ENCODE results near the gene OPCML.

The OPCML gene

DNA sequence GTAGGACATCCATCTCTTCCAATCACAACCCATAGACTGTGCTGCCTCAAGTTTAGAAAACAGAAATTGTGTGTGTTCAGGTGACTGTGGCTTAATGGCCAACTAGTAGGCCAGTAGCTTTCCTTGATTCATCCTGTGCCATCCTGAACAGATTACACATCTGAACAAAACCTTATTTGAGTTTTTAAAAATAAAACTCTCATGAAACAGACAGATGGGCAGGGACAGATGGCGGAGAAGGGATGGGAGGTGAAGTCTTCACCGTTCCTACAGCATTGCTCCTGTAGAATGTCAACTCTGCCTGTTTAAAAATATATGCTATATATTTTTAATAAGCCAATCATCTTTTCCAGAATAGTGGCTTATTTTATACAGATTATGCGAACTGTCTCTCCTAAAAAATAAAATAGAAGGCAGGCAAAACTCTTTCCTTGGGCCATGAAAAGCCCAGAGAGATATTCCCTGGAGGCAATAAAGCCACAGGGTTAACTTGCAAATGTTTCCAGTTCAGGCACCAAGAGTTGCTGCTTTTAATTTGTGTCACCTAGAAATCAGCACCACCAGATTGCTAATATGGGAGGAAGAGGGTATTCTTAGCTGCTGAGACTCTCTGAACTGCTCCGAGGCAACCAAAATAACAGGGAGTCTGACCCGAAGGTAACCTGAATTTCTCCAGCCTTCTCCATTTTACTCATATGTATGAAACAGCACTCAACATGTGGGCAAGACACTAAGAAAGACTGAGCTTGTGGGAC is 861.2 kb downstream of the OPCML start:
- Mint-ChIP-seq H3K9me3 (peaks cover 2% of the 10 kb centered on the region), H3K27me3 (no peaks in the 10 kb centered on the region), H3K27ac (no peak overlapping the region), H3K4me3 (no peak overlapping the region), H3K4me1 (ENCODE audit: low read depth) (no peaks in the 10 kb centered on the region), H3K36me3 (ENCODE audit: low read depth) (no peaks in the 10 kb centered on the region)
- DNase-seq = no peak

DNA sequence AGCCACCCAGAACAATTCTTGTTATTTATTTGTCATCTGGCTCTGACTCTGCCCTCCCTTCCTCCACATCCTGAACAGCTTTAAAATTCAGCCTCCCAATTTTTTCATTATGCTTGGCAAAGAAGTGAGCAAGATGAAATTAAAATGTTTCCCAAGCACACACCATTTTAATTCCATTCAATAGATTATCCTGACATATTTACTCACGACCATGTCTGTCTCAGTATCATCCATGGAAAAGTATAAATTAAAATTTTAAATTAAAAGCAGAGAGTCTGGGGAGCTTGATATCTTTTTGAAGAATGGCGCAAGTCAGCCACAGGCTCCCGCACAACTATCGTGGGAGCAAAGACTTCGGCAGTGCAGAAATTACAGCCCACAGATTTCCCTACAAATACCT is 862.4 kb downstream of the OPCML start:
- no peak overlapping the region for H3K27ac Mint-ChIP-seq
- DNase-seq = no peak
- no peak overlapping the region for H3K4me3 Mint-ChIP-seq
- no peaks in the 10 kb centered on the region for H3K36me3 Mint-ChIP-seq (ENCODE audit: low read depth)
- no peaks in the 10 kb centered on the region for H3K4me1 Mint-ChIP-seq (ENCODE audit: low read depth)
- no peaks in the 10 kb centered on the region for H3K27me3 Mint-ChIP-seq
- peaks cover 2% of the 10 kb centered on the region for H3K9me3 Mint-ChIP-seq

DNA sequence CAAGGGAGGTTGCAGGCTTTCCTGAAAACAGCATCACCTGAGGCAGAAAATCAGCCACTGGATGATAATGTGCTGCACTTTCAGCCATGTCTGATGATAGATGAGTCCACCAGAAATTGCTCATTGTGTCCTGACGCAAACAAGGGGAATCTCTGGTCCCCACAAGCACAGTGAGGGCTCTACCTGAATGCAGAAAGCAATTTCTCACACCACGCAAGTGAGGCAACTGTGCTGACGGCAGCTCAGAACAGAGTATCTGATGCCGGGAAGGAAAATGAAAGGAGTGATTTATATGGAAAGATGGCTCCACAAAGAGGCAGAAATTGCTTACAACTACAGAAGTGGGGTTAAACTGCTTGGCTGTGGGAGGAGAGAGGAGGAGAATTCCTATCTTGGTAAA is 867.1 kb downstream of the OPCML start:
- Mint-ChIP-seq H3K4me1 (ENCODE audit: low read depth) (no peaks in the 10 kb centered on the region), H3K4me3 (no peak overlapping the region), H3K27me3 (no peaks in the 10 kb centered on the region), H3K9me3 (no peaks in the 10 kb centered on the region), H3K36me3 (ENCODE audit: low read depth) (no peaks in the 10 kb centered on the region), H3K27ac (no peak overlapping the region)
- DNase-seq = no peak

DNA sequence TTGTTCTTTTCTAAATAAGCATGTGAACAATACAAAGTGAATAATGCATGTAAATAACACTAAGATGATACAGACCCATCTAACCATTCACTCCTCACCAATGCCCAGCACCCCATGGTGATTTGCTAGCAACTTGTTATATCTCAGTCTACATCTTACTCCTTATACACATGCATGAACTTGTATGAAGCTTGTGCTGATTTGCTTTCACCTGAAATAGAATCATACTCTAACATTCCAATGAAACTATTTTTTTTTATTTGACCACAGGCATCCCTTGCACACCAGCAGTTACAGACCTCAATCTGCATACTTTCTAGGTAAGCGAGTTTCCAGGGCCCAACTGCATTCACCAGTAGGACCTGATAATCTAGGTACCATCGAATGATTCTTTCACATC is 873.6 kb downstream of the OPCML start:
- H3K4me1 Mint-ChIP-seq (ENCODE audit: low read depth) = no peaks in the 10 kb centered on the region
- no peak overlapping the region for H3K27ac Mint-ChIP-seq
- H3K36me3 Mint-ChIP-seq (ENCODE audit: low read depth) = no peaks in the 10 kb centered on the region
- DNase-seq = no peak
- no peak overlapping the region for H3K4me3 Mint-ChIP-seq
- no peaks in the 10 kb centered on the region for H3K27me3 Mint-ChIP-seq
- no peaks in the 10 kb centered on the region for H3K9me3 Mint-ChIP-seq

DNA sequence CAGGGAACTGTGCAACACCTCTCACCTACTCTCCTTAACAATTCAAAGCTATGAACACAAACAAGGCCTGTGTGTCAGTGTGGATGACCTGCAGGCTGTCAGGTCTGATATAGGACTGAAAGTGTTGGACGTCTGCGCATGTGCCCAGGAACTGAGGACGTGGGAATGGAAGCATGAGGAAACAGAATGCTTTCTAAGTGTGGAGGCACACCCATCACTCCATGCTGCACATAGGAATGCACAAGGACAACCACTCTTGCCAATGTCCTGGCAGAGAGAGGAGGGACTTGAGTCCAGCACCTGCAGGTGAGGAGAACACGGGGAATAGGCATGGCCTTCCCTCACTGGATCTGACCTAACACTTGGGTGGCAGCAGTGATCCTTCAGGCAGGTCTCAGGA is 874.3 kb downstream of the OPCML start:
- H3K27me3 Mint-ChIP-seq = no peaks in the 10 kb centered on the region
- no peaks in the 10 kb centered on the region for H3K36me3 Mint-ChIP-seq (ENCODE audit: low read depth)
- H3K9me3 Mint-ChIP-seq = no peaks in the 10 kb centered on the region
- H3K4me3 Mint-ChIP-seq = no peak overlapping the region
- no peak for DNase-seq
- H3K27ac Mint-ChIP-seq = no peak overlapping the region
- H3K4me1 Mint-ChIP-seq (ENCODE audit: low read depth) = no peaks in the 10 kb centered on the region

DNA sequence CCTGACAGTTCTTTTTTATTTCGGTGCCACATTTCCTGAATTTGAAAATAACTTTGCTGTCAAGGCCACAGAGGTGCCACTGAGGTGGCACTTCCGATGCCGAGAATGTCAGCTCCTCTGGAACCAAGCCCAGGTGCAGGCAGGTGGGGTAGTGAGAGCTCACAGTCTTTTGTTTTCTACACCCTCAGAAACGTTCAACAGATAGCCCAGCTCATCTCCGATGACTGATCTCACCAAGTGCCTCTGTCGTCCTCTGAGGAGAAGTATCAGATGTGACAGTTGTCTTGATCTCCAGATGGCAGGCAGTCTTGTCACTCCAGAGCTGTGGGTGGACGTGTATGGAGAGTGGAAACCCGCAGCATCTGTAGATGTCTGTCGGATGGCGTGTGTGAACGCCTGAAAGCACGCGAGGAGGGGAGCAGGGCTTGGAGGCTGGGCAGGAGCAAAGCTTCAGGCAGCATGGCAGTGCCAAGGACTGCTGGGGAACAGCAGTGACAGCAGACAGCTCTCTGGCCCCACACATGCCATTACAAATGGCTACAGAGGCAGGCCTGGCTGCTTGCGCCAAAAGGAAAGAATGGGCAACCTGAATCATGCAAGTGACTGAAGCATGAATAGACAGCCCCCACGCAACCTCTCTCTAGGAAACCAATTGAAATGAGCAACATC is 877.0 kb downstream of the OPCML start:
- H3K36me3 Mint-ChIP-seq (ENCODE audit: low read depth) = no peaks in the 10 kb centered on the region
- H3K4me3 Mint-ChIP-seq = no peak overlapping the region
- H3K4me1 Mint-ChIP-seq (ENCODE audit: low read depth) = no peaks in the 10 kb centered on the region
- H3K27me3 Mint-ChIP-seq = no peaks in the 10 kb centered on the region
- no peak overlapping the region for H3K27ac Mint-ChIP-seq
- H3K9me3 Mint-ChIP-seq = no peaks in the 10 kb centered on the region
- DNase-seq = no peak

DNA sequence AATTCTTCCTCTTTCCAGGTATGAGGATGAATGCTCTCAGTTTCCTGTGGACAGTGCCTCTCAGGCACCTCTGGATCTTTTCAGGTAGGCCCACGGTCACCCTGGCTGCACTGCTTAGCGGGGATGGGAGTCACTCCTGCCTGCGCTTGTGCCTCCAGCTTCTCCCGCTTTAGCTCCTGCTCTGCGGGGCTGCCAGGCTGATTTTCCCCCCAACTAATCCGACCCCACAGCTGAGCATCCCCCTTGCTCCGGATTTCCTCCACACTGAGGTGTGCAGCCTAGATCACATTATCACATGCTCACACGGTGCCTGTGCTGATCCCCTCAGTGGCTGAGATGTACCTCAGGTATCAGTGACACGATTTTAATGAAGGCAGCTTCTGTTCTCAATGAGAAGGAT is 879.1 kb downstream of the OPCML start:
- Mint-ChIP-seq H3K36me3 (ENCODE audit: low read depth) (no peaks in the 10 kb centered on the region), H3K9me3 (no peaks in the 10 kb centered on the region), H3K4me1 (ENCODE audit: low read depth) (no peaks in the 10 kb centered on the region), H3K4me3 (no peak overlapping the region), H3K27ac (no peak overlapping the region), H3K27me3 (no peaks in the 10 kb centered on the region)
- no peak for DNase-seq

DNA sequence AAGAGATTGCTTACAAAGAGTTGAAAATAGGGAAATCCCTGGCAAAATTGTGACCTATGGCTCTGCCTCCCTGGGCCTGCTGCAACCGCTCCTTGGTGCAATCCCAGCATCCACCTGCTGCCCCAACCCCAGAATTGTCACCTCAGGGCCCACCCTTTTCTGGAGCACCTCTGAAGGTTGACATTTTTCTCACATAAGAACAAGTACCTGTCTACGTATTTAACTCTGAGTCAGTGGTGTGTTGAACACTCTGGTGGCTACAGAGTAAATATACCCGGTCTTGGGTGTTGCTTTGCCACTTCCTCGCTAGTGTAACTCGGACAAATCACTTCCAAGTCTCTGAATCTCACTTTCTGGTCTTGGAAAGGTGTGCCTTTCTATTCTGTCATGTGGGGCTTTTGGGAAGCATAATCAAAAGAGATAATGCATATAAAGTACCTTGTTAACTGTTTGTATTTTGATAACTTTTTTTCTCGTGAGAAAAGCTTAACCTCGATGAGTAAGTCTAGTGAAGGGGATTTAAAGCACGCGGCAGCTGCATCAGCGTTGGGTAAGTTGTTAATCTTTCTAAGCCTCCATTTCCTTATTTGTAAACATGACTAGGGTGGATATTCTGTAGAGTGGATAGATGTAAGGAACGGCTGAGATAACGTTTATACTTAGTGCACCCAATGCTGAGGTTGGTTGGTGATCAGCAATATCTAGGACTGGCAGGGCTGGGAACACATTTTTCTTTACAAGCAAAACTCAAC is 881.2 kb downstream of the OPCML start:
- Mint-ChIP-seq H3K4me1 (ENCODE audit: low read depth) (no peaks in the 10 kb centered on the region), H3K27ac (no peak overlapping the region), H3K4me3 (no peak overlapping the region), H3K36me3 (ENCODE audit: low read depth) (no peaks in the 10 kb centered on the region), H3K27me3 (no peaks in the 10 kb centered on the region), H3K9me3 (no peaks in the 10 kb centered on the region)
- no peak for DNase-seq

DNA sequence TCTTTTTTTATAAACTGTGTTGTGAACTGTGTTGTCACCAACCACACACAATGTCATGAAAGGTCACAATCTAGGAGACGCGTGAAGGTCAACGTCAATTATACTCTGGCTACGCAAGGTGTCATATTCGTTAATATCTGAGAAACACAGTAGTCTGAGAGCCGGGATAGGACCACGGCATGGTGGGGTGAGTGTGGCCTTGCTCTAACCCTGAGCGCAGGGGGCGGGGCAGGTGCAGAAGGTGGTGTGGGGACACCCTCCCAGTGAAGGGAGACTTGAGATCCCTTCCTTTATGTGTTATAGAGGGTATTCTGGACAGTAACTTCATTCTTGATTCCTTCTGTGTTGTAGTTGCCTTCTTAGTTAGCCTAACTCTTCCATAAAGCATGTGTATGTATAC is 883.0 kb downstream of the OPCML start:
- Mint-ChIP-seq H3K36me3 (ENCODE audit: low read depth) (no peaks in the 10 kb centered on the region), H3K9me3 (no peaks in the 10 kb centered on the region), H3K4me3 (no peak overlapping the region), H3K27me3 (no peaks in the 10 kb centered on the region), H3K4me1 (ENCODE audit: low read depth) (no peaks in the 10 kb centered on the region), H3K27ac (no peak overlapping the region)
- DNase-seq = no peak

DNA sequence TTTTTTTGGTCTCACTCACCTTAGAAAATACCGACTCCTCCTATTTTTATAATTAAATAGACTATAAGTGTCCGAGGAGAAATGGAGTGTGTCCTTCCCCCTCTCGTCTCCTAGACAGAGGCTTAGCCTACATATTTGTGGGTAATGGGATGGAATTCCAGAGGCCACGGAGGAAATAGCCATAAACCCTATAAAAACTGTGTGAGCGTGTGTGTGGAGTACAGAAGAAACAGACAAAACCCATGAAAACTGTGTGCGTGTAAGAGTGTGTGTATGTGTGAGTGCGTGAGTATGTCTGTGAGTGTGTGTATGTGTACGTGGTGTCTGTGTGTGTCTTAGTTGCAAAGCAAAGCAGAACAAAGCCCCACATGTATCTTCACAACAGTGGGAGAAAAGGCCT is 883.5 kb downstream of the OPCML start:
- Mint-ChIP-seq H3K4me3 (no peak overlapping the region), H3K4me1 (ENCODE audit: low read depth) (no peaks in the 10 kb centered on the region), H3K27me3 (no peaks in the 10 kb centered on the region), H3K27ac (no peak overlapping the region), H3K36me3 (ENCODE audit: low read depth) (no peaks in the 10 kb centered on the region), H3K9me3 (no peaks in the 10 kb centered on the region)
- DNase-seq = no peak

DNA sequence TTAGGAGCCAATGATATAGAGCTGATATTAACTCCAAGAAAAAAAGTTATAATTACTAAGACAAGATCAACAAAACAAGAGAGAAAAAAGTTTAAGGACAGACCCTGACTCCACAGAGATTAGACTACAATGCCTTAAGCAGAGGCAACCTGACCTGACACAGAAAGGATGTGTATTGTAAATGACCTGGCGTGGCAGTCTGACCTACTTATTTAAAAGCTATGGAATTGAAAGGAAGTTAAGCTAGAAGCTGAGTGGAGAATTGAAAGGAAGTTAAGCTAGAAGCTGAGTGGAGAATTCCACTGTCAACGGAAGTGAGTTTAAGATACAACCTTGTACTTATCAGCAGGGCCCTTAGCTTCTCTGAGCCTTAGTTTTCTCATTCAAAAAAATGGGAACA is 885.4 kb downstream of the OPCML start:
- Mint-ChIP-seq H3K4me1 (ENCODE audit: low read depth) (no peaks in the 10 kb centered on the region), H3K36me3 (ENCODE audit: low read depth) (no peaks in the 10 kb centered on the region), H3K9me3 (no peaks in the 10 kb centered on the region), H3K27me3 (no peaks in the 10 kb centered on the region), H3K4me3 (no peak overlapping the region), H3K27ac (no peak overlapping the region)
- DNase-seq = no peak

DNA sequence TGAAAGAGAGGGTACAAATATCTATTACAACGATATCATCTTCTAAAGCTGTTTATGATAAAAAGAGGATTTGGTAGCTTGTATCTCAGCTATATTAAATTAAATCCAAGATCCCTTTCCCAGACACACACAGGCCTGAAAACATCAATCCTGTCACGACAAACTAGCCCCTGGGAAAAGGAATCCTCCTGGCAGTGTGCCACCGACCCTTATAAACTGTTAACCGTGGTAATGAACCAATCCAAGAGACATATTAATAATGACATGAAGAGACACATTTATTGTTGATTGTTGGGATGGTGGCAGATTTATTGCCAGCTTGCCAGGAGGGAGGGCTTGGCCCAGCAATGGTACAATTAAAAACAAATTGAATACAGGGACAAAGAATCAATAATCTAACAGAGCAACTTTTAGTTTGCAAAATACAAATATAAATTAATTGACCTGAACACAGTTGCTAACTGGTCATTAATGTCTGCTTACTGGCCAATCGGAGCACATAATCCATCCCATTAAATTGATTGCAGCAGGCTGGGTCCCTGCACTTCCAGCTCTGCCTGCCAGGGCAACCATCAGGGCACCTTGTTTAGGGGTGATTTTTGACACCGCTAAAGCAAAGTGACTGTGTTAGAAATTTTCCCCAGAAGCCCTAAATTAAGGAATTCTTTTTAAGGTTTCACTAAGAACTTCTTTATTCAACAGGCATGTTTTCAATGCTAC is 887.6 kb downstream of the OPCML start:
- peaks cover 5% of the 10 kb centered on the region for H3K4me1 Mint-ChIP-seq (ENCODE audit: low read depth)
- H3K27ac Mint-ChIP-seq = no peak overlapping the region
- no peaks in the 10 kb centered on the region for H3K36me3 Mint-ChIP-seq (ENCODE audit: low read depth)
- no peak overlapping the region for H3K4me3 Mint-ChIP-seq
- DNase-seq = no peak
- no peaks in the 10 kb centered on the region for H3K27me3 Mint-ChIP-seq
- H3K9me3 Mint-ChIP-seq = no peaks in the 10 kb centered on the region

DNA sequence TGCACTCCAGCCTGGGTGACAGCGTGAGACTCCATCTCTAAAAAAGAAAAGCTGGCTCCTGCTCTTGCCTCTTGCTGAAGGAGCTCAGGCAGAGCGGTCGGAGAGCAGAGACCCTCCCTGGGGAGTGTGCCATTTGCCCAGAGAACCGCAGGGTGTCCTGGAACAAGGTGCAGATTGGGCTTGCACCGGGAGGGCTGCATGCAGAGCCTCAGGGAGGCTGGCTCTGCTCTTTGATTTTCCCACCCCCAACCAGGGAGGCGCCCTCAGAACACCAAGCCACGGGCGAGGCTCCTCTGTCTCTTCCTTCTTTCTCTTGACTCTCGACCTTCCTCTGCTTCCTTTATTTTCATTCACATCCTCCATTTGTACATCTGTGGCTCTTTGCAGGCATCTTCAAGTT is 889.1 kb downstream of the OPCML start:
- H3K27ac Mint-ChIP-seq = no peak overlapping the region
- no peaks in the 10 kb centered on the region for H3K27me3 Mint-ChIP-seq
- H3K36me3 Mint-ChIP-seq (ENCODE audit: low read depth) = no peaks in the 10 kb centered on the region
- DNase-seq = no peak
- H3K4me3 Mint-ChIP-seq = no peak overlapping the region
- peaks cover 5% of the 10 kb centered on the region for H3K4me1 Mint-ChIP-seq (ENCODE audit: low read depth)
- H3K9me3 Mint-ChIP-seq = no peaks in the 10 kb centered on the region

DNA sequence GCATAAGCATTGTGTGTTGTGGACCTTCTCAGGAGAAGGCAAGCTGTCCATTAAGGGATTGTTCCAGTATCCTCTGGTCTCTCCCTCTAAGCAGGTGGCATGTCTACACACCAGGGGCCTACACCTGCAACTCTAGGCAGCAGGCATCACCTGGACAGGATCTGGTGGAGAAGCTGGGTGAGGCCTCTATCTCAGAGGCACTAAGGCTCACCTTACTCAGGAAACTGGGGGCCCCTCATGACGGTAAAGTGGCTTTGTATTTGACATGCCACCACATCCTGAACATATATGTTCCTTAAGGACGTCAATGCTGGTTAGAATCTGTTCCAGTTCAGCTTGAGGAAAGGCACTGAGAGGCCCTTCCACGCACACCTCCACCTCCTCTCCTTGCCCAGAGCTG is 891.3 kb downstream of the OPCML start:
- H3K9me3 Mint-ChIP-seq = no peaks in the 10 kb centered on the region
- H3K4me3 Mint-ChIP-seq = no peak overlapping the region
- no peak for DNase-seq
- H3K27me3 Mint-ChIP-seq = no peaks in the 10 kb centered on the region
- no peak overlapping the region for H3K27ac Mint-ChIP-seq
- no peaks in the 10 kb centered on the region for H3K36me3 Mint-ChIP-seq (ENCODE audit: low read depth)
- H3K4me1 Mint-ChIP-seq (ENCODE audit: low read depth) = peaks cover 5% of the 10 kb centered on the region

DNA sequence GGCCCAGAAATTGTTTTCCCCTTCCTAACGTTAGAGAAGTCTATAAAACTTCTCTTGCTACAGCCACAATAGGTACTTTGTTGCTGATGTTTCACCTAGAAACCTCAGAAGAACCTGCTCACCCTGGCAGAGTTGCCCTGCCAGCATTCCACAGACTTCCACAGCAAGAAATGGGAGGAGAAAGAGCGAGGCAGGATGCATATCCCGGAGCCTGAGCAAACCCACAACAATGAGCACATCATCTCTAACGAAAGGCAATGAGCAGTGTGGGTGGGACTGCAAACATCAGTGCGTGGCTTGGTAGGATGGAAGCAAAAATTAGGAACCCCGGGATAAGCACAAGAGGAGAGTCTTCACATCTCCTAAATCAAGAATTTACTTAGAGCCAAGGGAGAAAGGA is 892.3 kb downstream of the OPCML start:
- H3K27ac Mint-ChIP-seq = no peak overlapping the region
- no peak for DNase-seq
- H3K9me3 Mint-ChIP-seq = no peaks in the 10 kb centered on the region
- H3K36me3 Mint-ChIP-seq (ENCODE audit: low read depth) = no peaks in the 10 kb centered on the region
- peaks cover 5% of the 10 kb centered on the region for H3K4me1 Mint-ChIP-seq (ENCODE audit: low read depth)
- no peak overlapping the region for H3K4me3 Mint-ChIP-seq
- no peaks in the 10 kb centered on the region for H3K27me3 Mint-ChIP-seq

Measured in activated T-cell treated with anti-CD3 and anti-CD28 coated beads, Interleukin-2, amount 50 U/mL, for 24 hours (primary cell).